GM12878 (cell line): ENCODE results near the gene GPR146. TPM values are rescaled to one million over a fixed set of nuclear protein-coding genes. Genes with fewer than 3 reads are reported as not detected.
A peak's percentile ranks its signal among the peaks of the same experiment; 100 is the strongest.

Experiments used
- ATAC-seq: fragments of 200-7000 bp; cut with Tn5 transposase; 3 replicates; pipeline ENCODE4 v1.9.1; 2020; ENCODE audit warnings: mild to moderate bottlenecking, moderate library complexity
- BruUV-seq: library from RNA; stranded (reverse); fragments of 400-500 nt; replicated peaks from 2 replicates; lab custom pipeline; 2021; lab: Mats Ljungman, UMichigan
- CTCF ChIA-PET: fragments of 300-600 bp; sonication (Branson Sonifier 250); formaldehyde crosslinking; extraction: SDS; loops from one replicate; lab custom pipeline; 2021; ENCODE audit warnings: inconsistent platforms; lab: Yijun Ruan, JAX
- POLR2A ChIA-PET: fragments of 350-600 bp; formaldehyde crosslinking; extraction: SDS; loops from one replicate; lab custom pipeline; 2021; ENCODE audit warnings: inconsistent platforms; lab: Charles Lee
- RAD21 ChIA-PET: fragments of 300-600 bp; sonication (Branson Sonifier 250); formaldehyde crosslinking; loops from one replicate; lab custom pipeline; 2023; ENCODE audit warnings: antibody characterized with exemption; ENCODE audit not compliant: unreplicated experiment; lab: Charles Lee
- SMC1A ChIA-PET: fragments of 300-600 bp; sonication (Branson Sonifier 250); formaldehyde crosslinking; loops from one replicate; lab custom pipeline; 2023; ENCODE audit not compliant: unreplicated experiment, uncharacterized antibody; lab: Charles Lee
- DNase-seq: peaks from one replicate; pipeline ENCODE4 v3.0.0-alpha.2; 2011; ENCODE audit warnings: low read depth, low spot score
- FAIRE-seq: peaks from 3 replicates; lab custom pipeline; 2011; peaks lifted over from hg19 to GRCh38; lab: Jason Lieb, UNC
- H2AFZ ChIP-seq: 2 replicates; pipeline ENCODE4 v1.6.0; 2011; ENCODE audit warnings: low read depth, low read length, control low read depth; ENCODE audit not compliant: control insufficient read depth
- H3K27ac ChIP-seq: 2 replicates; pipeline ENCODE4 v1.5.1; 2011; ENCODE audit warnings: control low read depth; ENCODE audit not compliant: control insufficient read depth, insufficient read depth
- H3K27me3 ChIP-seq, 2 experiments: replicated peaks in 1 of 2; 2 replicates each; pipeline versions ENCODE4 v1.6.0 to v1.6.1; 2011; ENCODE audit warnings: low read length in 1 of 2; ENCODE audit not compliant: control insufficient read depth in 2 of 2, insufficient read depth in 2 of 2
- H3K36me3 ChIP-seq, 2 experiments: 2 replicates each; pipeline ENCODE4 v1.5.1; 2011; ENCODE audit warnings: low read length in 1 of 2; ENCODE audit not compliant: control insufficient read depth in 2 of 2, insufficient read depth in 2 of 2
- H3K4me1 ChIP-seq: 2 replicates; pipeline ENCODE4 v1.6.1; 2011; ENCODE audit warnings: mild to moderate bottlenecking, low read length, moderate library complexity, mixed read lengths; ENCODE audit not compliant: control insufficient read depth, insufficient read depth
- H3K4me2 ChIP-seq: 2 replicates; pipeline ENCODE4 v1.6.0; 2011; ENCODE audit warnings: control low read depth; ENCODE audit not compliant: control insufficient read depth, insufficient read depth
- H3K4me3 ChIP-seq: fragments of 200-600 bp; sonication (generic); 2 replicates; pipeline ENCODE4 v1.5.1; 2016
- H3K79me2 ChIP-seq: 2 replicates; pipeline ENCODE4 v1.6.0; 2011; ENCODE audit warnings: low read length; ENCODE audit not compliant: control insufficient read depth, insufficient read depth
- H3K9ac ChIP-seq: 2 replicates; pipeline ENCODE4 v1.8.0; 2011; ENCODE audit warnings: low read length, control low read depth, mixed read lengths; ENCODE audit not compliant: control insufficient read depth, insufficient read depth
- H3K9me3 ChIP-seq: replicated peaks from 3 replicates; pipeline ENCODE4 v1.5.1; 2011; ENCODE audit warnings: mild to moderate bottlenecking, low read length; ENCODE audit not compliant: control insufficient read depth, insufficient read depth
- H4K20me1 ChIP-seq: 2 replicates; pipeline ENCODE4 v1.6.0; 2011; ENCODE audit not compliant: control insufficient read depth, insufficient read depth
- BRCA1 ChIP-seq: IDR thresholded peaks from 2 replicates; pipeline ENCODE4 v1.6.1; 2011; ENCODE audit warnings: low read depth, low read length, improper control_type of control experiment
- CEBPB ChIP-seq, 2 experiments: fragments of 150-350 bp in 1 of 2; IDR thresholded peaks; 2 replicates each; pipeline ENCODE4 v1.6.1; 2012 to 2014; ENCODE audit warnings: low read depth in 2 of 2, low read length in 2 of 2, borderline replicate concordance in 1 of 2, inconsistent platforms in 1 of 2
- CREM ChIP-seq: IDR thresholded peaks from 2 replicates; pipeline ENCODE4 v1.6.1; 2014; ENCODE audit warnings: antibody characterized with exemption, low read depth
- DPF2 ChIP-seq: fragments of 450-650 bp; IDR thresholded peaks from 2 replicates; pipeline ENCODE4 v1.6.1; 2017; ENCODE audit warnings: mild to moderate bottlenecking
- FOXM1 ChIP-seq: IDR thresholded peaks from 2 replicates; pipeline ENCODE4 v1.6.1; 2012; ENCODE audit warnings: low read depth, mild to moderate bottlenecking, inconsistent platforms, low read length, moderate library complexity
- IKZF1 ChIP-seq: fragments of 450-650 bp; conservative IDR thresholded peaks from 2 replicates; pipeline ENCODE4 v1.6.1; 2017; ENCODE audit warnings: antibody characterized with exemption, mild to moderate bottlenecking
- KAT2A ChIP-seq: conservative IDR thresholded peaks from 2 replicates; pipeline ENCODE4 v1.6.1; 2011; ENCODE audit warnings: low read depth, low read length; ENCODE audit not compliant: control insufficient read depth
- NBN ChIP-seq: fragments of 450-650 bp; IDR thresholded peaks from 2 replicates; pipeline ENCODE4 v1.6.1; 2016
- NFYA ChIP-seq: IDR thresholded peaks from 2 replicates; pipeline ENCODE4 v1.6.1; 2011; ENCODE audit warnings: low read depth, mild to moderate bottlenecking, low read length, improper control_type of control experiment, borderline replicate concordance
- NKRF ChIP-seq: fragments of 450-650 bp; conservative IDR thresholded peaks from 2 replicates; pipeline ENCODE4 v1.6.1; 2017; ENCODE audit warnings: mild to moderate bottlenecking, moderate library complexity
- NR2C1 ChIP-seq: fragments of 450-650 bp; IDR thresholded peaks from 2 replicates; pipeline ENCODE4 v1.6.1; 2017; ENCODE audit warnings: antibody characterized with exemption, mild to moderate bottlenecking, moderate library complexity
- NR2C2 ChIP-seq: IDR thresholded peaks from 2 replicates; pipeline ENCODE4 v1.6.1; 2011; ENCODE audit warnings: borderline replicate concordance, low read depth; ENCODE audit not compliant: control insufficient read depth, insufficient read length
- POLR2A ChIP-seq: IDR thresholded peaks from 2 replicates; pipeline ENCODE4 v1.6.1; 2011; ENCODE audit warnings: low read depth, mild to moderate bottlenecking, low read length
- RAD21 ChIP-seq: IDR thresholded peaks from 2 replicates; pipeline ENCODE4 v1.6.1; 2011; ENCODE audit warnings: mild to moderate bottlenecking, low read depth, low read length, moderate library complexity; ENCODE audit not compliant: insufficient read depth
- RAD51 ChIP-seq: fragments of 450-650 bp; IDR thresholded peaks from 2 replicates; pipeline ENCODE4 v1.6.1; 2016; ENCODE audit warnings: moderate library complexity, mild to moderate bottlenecking, inconsistent platforms
- RUNX3 ChIP-seq: IDR thresholded peaks from 2 replicates; pipeline ENCODE4 v1.6.1; 2012; ENCODE audit warnings: low read length, inconsistent platforms
- SMAD1 ChIP-seq: fragments of 450-650 bp; IDR thresholded peaks from 2 replicates; pipeline ENCODE4 v1.6.1; 2018; ENCODE audit warnings: mild to moderate bottlenecking, low read depth; ENCODE audit not compliant: partially characterized antibody
- STAT1 ChIP-seq: fragments of 450-650 bp; conservative IDR thresholded peaks from 2 replicates; pipeline ENCODE4 v1.6.1; 2014; ENCODE audit warnings: antibody characterized with exemption, mild to moderate bottlenecking
- ZBED1 ChIP-seq: IDR thresholded peaks from 2 replicates; pipeline ENCODE4 v1.6.1; 2016; ENCODE audit warnings: borderline replicate concordance
- ZNF687 ChIP-seq: fragments of 450-650 bp; IDR thresholded peaks from 2 replicates; pipeline ENCODE4 v1.6.1; 2017; ENCODE audit warnings: mild to moderate bottlenecking, moderate library complexity
- WGBS: methylation state at CpG from one replicate; pipeline ENCODE4 v1.1.6; 2016; ENCODE audit warnings: low lambda C conversion rate; ENCODE audit not compliant: insufficient replicate concordance, insufficient coverage; ENCODE audit errors: missing lambda C conversion rate; 5-methylcytosine and 5-hydroxymethylcytosine counted together
- in situ Hi-C: fragments of 300-500 bp; cut with MboI; formaldehyde crosslinking; loops from 9 replicates; pipeline ENCODE4 v1.14.3; 2018; ENCODE audit warnings: mixed read lengths
- intact Hi-C: fragments of 100-400 bp; cut with micrococcal nuclease; formaldehyde crosslinking; loops from one replicate; pipeline ENCODE4 v1.14.2; 2022; ENCODE audit not compliant: unreplicated experiment
- polyA plus RNA-seq, 11 experiments: library from polyadenylated mRNA; depleted of rRNA in 4 of 11; unstranded in 6 of 11; stranded (reverse) in 5 of 11; fragments of >200 nt; fragmentation: Nextera tagmentation in 4 of 11; fragmentation: Illumina TruSeq in 1 of 11; extraction: Ambion mirVana in 4 of 11; extraction: Trizol in 1 of 11; gene quantifications; 1 replicate in 1 of 11; 2 replicates in 10 of 11; pipeline versions ENCODE4 v1.2.1 to v1.2.3, GENCODE V29; 2011 to 2016; ENCODE audit warnings: inconsistent platforms in 2 of 11, missing spikeins in 2 of 11, low read depth in 1 of 11
- total RNA-seq, 4 experiments: library from RNA; depleted of rRNA in 3 of 4; stranded (reverse); fragments of >200 nt in 3 of 4; fragmentation: Illumina TruSeq in 1 of 4; extraction: Trizol in 1 of 4; gene quantifications; 2 replicates each; pipeline versions ENCODE4 v1.2.1 to v1.2.3, GENCODE V29; 2013 to 2021

Gene GPR146
- total and polyA plus RNA-seq, 10 of the 15 experiments (the other 5 are each of a cell fraction or from before 2014, with no cell fraction given), result 0.19 to 12.0 (median 0.54) TPM; not detected in 2

GRCh38 chr7:1105189-1105588 is 60.8 kb downstream of the GPR146 start:
- Histone ChIP-seq H3K9ac (peak overlapping the region; percentile 53), H3K4me2 (peak overlapping the region; percentile 55), H3K27me3 (no peaks in the 10 kb centered on the region), H3K4me3 (peak overlapping the region; percentile 28; the same call in 1 of the 2 replicates), H3K36me3 (peaks cover 1 to 2% of the 10 kb centered on the region in 2 experiments; a peak in 2 of 4 replicates), H2AFZ (peak overlapping the region; percentile 2; the same call in 1 of the 2 replicates), H3K79me2 (peaks cover 4% of the 10 kb centered on the region), H3K9me3 (no peaks in the 10 kb centered on the region), H3K4me1 (peaks cover 33% of the 10 kb centered on the region), H3K27ac (peak overlapping the region; percentile 70), H4K20me1 (no peaks in the 10 kb centered on the region)
- peak; percentile 80 for ATAC-seq
- FAIRE-seq, result peak; percentile 89
- POLR2A ChIA-PET, result interaction anchor here (1.1 to 5.1 kb wide), 6 partner anchors 9 to 112 kb away, joined by 3 to 36 read pairs (median 7); partner anchors contain the start of gene ZFAND2A
- in situ Hi-C loops (no loop called here), intact Hi-C loops (no loop called here)
- RAD21 ChIA-PET, result interaction anchor here (0.7 to 4.0 kb wide), 10 partner anchors 10 to 112 kb away, joined by 3 to 41 read pairs (median 6); partner anchors contain the start of gene GPER1
- BruUV-seq, result no TSS peak
- SMC1A ChIA-PET, result interaction anchor here (0.7 to 5.1 kb wide), 5 partner anchors 19 to 175 kb away, joined by 3 to 38 read pairs (median 8); partner anchors contain the start of gene GPER1
- WGBS, result 3% methylated on average over 11 of the region's 11 CpGs
- CTCF ChIA-PET, result interaction anchor here (1.1 to 6.1 kb wide), 10 partner anchors 18 to 369 kb away, joined by 3 to 77 read pairs (median 6); partner anchors contain the start of gene GPER1
- DNase-seq, result peak; percentile 49
- TF ChIP-seq RAD51 (no peak), ZBED1 (no peak), NFYA (no peak), STAT1 (no peak), POLR2A (peak; percentile 63; the same call in 1 of the 2 replicates), SMAD1 (no peak), KAT2A (no peak), FOXM1 (0 out of 2 replicates have a peak, but pooled peaks have one; percentile 26), IKZF1 (0 out of 2 replicates have a peak, but pooled peaks have one; percentile 18), RUNX3 (peak; percentile 86), CREM (peak; percentile 61; the same call in 1 of the 2 replicates), NR2C2 (no peak), ZNF687 (peak; percentile 90), NKRF (no peak), CEBPB (IDR thresholded peaks at IDR 0.05; ENCODE audit: borderline replicate concordance in 1 of 2, low read depth in 2 of 2, low read length in 2 of 2) (no peak), RAD21 (no peak), BRCA1 (no peak), DPF2 (0 out of 2 replicates have a peak, but pooled peaks have one; percentile 31), NBN (no peak), NR2C1 (no peak)
